Neural crest cell (in vitro differentiated cells): Measurements from ENCODE around the gene FAM187B. TPM values are rescaled to one million over a fixed set of nuclear protein-coding genes. Genes with fewer than 3 reads are reported as not detected.

Experiments
- DNase-seq: peaks from one replicate; pipeline ENCODE4 v3.0.0; 2021; ENCODE audit warnings: low read depth, mixed read lengths, low spot score
- H3K27ac Mint-ChIP-seq: one replicate; pipeline ENCODE4 v1.8.0; 2021; ENCODE audit warnings: mild to moderate bottlenecking, mixed read lengths; ENCODE audit not compliant: unreplicated experiment
- H3K27me3 Mint-ChIP-seq: 2 replicates; pipeline ENCODE4 v1.8.0; 2021; ENCODE audit warnings: low read depth, mild to moderate bottlenecking, mixed read lengths
- H3K36me3 Mint-ChIP-seq: 2 replicates; pipeline ENCODE4 v1.8.0; 2021; ENCODE audit warnings: low read depth, mild to moderate bottlenecking, mixed read lengths
- H3K4me1 Mint-ChIP-seq: 2 replicates; pipeline ENCODE4 v1.8.0; 2021; ENCODE audit warnings: mixed read lengths
- H3K4me3 Mint-ChIP-seq: one replicate; pipeline ENCODE4 v1.8.0; 2021; ENCODE audit warnings: mild to moderate bottlenecking, mixed read lengths
- H3K9me3 Mint-ChIP-seq: 2 replicates; pipeline ENCODE4 v1.8.0; 2021; ENCODE audit warnings: mixed read lengths
- total RNA-seq: library from RNA; stranded (reverse); gene quantifications from 2 replicates; pipeline ENCODE4 v1.2.1, GENCODE V29; 2021
- TF ChIP-seq, protein P1 (sequence below): fragments of 200-600 bp; sonication (generic); conservative IDR thresholded peaks from 2 replicates; pipeline ENCODE4 v1.5.0; 2021; ENCODE audit warnings: antibody characterized with exemption, mild to moderate bottlenecking

FAM187B gene
- total RNA-seq, 1 donor from 2014 or later: not detected

DNA sequence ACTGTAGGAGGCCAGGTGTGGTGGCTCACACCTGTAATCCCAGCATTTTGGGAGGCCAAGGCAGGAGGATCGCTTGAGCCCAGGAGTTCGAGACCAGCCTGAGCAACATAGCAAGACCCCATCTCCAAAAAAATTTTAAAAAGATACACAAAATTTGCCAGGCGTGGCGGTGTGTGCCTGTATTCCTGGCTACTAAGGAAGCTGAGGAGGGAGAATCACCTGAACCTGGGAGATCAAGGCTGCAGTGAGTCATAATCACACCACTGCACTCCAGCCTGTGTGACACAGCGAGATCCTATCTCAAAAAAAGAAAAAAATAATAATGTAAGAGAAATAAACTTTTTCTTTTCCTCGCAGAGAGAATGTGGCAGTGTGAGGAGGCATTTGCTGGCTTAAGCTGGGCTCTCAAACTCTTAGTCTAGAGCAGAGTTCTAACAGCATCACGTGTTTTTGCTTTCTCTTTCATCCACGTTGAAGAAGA lies 21.1 kb downstream of the FAM187B start:
- TF ChIP-seq, protein P1, sequence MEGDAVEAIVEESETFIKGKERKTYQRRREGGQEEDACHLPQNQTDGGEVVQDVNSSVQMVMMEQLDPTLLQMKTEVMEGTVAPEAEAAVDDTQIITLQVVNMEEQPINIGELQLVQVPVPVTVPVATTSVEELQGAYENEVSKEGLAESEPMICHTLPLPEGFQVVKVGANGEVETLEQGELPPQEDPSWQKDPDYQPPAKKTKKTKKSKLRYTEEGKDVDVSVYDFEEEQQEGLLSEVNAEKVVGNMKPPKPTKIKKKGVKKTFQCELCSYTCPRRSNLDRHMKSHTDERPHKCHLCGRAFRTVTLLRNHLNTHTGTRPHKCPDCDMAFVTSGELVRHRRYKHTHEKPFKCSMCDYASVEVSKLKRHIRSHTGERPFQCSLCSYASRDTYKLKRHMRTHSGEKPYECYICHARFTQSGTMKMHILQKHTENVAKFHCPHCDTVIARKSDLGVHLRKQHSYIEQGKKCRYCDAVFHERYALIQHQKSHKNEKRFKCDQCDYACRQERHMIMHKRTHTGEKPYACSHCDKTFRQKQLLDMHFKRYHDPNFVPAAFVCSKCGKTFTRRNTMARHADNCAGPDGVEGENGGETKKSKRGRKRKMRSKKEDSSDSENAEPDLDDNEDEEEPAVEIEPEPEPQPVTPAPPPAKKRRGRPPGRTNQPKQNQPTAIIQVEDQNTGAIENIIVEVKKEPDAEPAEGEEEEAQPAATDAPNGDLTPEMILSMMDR: no peak
- Mint-ChIP-seq H3K36me3 (no peaks in the 10 kb centered on the region), H3K4me1 (peaks cover 6% of the 10 kb centered on the region), H3K27ac (no peak overlapping the region), H3K4me3 (no peak overlapping the region), H3K27me3 (no peaks in the 10 kb centered on the region), H3K9me3 (no peaks in the 10 kb centered on the region)
- DNase-seq: no peak

DNA sequence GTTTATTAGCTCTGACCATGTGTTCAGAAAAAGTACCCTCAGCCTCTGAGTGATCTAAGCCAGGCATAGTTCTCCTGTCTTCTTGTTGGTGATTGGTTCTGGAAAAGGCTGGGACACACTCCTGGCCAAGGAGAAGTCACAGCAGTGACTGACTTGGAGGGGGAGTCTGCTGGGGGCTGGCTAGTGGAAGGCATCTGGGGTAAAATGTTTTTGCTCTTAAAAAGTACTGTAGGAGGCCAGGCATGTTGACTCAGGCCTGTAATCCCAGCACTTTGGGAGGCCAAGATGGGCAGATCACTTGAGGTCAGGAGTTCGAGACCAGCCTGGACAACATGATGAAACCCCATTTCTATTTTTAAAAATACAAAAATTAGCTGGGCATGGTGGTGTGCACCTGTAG lies 21.7 kb downstream of the FAM187B start:
- no peaks in the 10 kb centered on the region for H3K36me3 Mint-ChIP-seq
- no peak overlapping the region for H3K27ac Mint-ChIP-seq
- TF ChIP-seq, protein P1: no peak
- DNase-seq: no peak
- peaks cover 6% of the 10 kb centered on the region for H3K4me1 Mint-ChIP-seq
- H3K4me3 Mint-ChIP-seq: no peak overlapping the region
- H3K9me3 Mint-ChIP-seq: no peaks in the 10 kb centered on the region
- H3K27me3 Mint-ChIP-seq: no peaks in the 10 kb centered on the region

DNA sequence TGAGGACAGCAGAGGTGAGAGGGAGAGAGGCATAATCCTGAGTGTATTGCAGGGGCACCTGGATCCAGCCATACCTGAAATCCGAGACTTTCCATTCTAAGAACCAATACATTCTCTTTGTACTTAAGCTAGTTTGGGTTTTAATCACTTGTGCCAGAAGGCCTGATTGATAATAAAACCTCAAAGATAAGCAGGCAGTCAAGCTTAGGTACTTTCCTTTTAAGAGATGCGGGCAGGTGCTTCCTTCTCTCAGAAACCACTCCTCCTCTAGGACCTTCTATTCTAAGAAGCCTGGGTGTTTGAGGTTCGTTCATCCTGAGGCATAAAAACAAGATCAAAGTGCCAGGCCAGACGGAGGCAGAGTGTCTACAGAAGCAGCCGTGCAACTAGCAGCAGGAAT lies 22.2 kb downstream of the FAM187B start:
- H3K4me3 Mint-ChIP-seq: no peak overlapping the region
- H3K36me3 Mint-ChIP-seq: no peaks in the 10 kb centered on the region
- no peak overlapping the region for H3K27ac Mint-ChIP-seq
- DNase-seq: no peak
- H3K27me3 Mint-ChIP-seq: peaks cover 2% of the 10 kb centered on the region
- no peaks in the 10 kb centered on the region for H3K9me3 Mint-ChIP-seq
- TF ChIP-seq, protein P1: no peak
- peaks cover 6% of the 10 kb centered on the region for H3K4me1 Mint-ChIP-seq

DNA sequence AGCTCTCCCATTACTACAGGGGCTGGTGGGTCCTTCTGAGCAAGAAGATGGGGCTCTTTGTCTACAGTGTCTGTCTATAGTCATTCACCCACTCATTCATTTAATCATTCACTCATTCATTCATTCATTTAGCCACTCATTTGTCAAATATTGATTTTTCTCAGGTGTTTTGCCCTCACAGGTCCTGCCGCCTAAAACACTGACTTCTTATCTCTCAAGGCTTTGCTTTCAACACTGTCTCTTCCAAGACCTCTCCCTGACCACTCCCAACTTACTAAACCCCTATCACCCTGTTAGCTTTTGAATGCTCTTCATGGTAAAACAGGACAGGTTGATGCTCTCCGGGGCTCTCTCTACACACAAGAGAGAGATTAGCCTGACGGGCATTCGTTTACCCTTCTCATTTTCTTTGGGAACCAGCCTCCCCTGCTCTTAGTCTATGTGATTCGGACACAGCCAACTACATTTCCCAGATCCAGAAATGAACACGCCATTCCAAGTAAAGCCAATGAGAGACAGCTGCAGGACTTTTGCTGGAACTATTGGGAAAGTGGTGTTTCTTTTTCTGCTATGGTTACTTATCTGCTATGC lies 22.7 kb downstream of the FAM187B start:
- Mint-ChIP-seq H3K27ac (no peak overlapping the region), H3K27me3 (peaks cover 4% of the 10 kb centered on the region), H3K4me1 (peaks cover 6% of the 10 kb centered on the region), H3K9me3 (no peaks in the 10 kb centered on the region), H3K36me3 (no peaks in the 10 kb centered on the region), H3K4me3 (no peak overlapping the region)
- no peak for DNase-seq
- TF ChIP-seq, protein P1: no peak

DNA sequence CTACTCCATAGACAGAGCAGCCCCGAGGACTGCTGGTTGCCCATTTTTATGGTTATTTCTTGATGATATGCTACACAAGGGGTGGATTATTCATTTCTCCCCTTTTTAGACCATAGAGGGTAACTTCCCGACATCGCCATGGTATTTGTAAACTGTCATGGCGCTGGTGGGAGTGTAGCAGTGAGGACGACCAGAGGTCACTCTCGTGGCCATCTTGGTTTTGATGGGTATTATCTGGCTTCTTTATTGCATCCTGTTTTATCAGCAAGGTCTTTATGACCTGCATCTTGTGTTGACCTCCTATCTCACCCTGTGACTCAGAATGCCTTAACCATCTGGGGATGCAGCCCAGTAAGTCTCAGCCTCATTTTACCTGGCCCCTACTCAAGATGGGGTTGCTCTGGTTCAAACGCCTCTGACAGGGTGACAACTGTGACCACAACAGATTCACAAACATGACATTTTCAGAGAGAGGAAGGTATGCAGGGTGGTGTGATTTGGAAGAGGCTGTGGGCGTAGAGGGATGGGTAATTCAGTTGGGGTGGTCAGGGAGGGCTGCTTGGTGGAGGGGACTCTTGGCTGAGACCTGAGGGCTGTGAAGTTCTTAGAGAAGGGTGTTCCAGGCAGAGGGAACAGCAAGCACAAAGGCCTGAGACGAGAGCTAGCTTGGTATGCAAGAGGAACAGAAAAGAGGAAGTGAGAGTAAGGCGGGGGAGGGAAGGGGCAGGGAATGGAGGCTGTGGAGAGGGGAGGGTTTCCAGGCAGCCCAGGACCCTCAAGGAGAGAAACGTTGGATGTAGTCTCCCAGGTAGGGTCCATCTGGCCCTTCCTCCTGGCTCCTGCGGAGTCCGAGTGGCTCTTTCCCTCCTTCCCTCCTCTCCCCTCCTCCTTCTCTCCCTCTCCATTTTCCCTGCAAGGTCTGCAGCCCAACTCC lies 23.5 kb downstream of the FAM187B start:
- DNase-seq: no peak
- TF ChIP-seq, protein P1: no peak
- H3K27me3 Mint-ChIP-seq: peaks cover 6% of the 10 kb centered on the region
- no peaks in the 10 kb centered on the region for H3K9me3 Mint-ChIP-seq
- no peaks in the 10 kb centered on the region for H3K36me3 Mint-ChIP-seq
- no peak overlapping the region for H3K4me3 Mint-ChIP-seq
- H3K4me1 Mint-ChIP-seq: peaks cover 6% of the 10 kb centered on the region
- no peak overlapping the region for H3K27ac Mint-ChIP-seq
